Measurements from ENCODE around the gene EXOC6. TPM values are rescaled to one million over a fixed set of nuclear protein-coding genes. Genes with fewer than 3 reads are reported as not detected.

Gene EXOC6
- total RNA-seq, 4 donors from 2014 or later = 10.5 to 82.1 (median 31.7) TPM

DNA sequence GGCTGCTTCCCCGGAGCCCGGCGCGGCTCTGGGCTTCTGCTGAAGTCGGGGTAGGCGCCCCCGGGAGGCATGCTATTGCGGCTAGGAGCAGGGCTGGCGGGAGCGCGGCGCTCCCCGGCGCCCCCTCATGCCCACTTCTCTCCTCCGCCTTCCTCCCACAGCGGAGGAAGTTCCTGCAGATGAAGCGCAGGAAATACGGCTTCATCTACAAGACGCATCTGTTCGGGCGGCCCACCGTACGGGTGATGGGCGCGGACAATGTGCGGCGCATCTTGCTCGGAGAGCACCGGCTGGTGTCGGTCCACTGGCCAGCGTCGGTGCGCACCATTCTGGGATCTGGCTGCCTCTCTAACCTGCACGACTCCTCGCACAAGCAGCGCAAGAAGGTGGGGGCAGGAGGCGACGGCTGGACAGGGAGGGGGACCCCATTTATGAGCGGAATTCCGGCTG, 225.9 kb downstream of the EXOC6 start:
- Histone ChIP-seq H3K4me3 (peak overlapping the region in 3 of 4 donors; percentile 31 to 46 (median 39)), H3K27me3 (peaks cover 0 to 31% of the 10 kb centered on the region in 2 donors), H3K4me1 (peaks cover 0 to 36% (median 16%) of the 10 kb centered on the region in 4 donors), H3K9me3 (no peaks in the 10 kb centered on the region), H3K27ac (no peak overlapping the region), H3K36me3 (no peaks in the 10 kb centered on the region)
- TF ChIP-seq CTCF (IDR thresholded peaks at IDR 0.05) (no peak), POLR2A (IDR thresholded peaks at IDR 0.05) (no peak)
- DNase-seq = no peak

DNA sequence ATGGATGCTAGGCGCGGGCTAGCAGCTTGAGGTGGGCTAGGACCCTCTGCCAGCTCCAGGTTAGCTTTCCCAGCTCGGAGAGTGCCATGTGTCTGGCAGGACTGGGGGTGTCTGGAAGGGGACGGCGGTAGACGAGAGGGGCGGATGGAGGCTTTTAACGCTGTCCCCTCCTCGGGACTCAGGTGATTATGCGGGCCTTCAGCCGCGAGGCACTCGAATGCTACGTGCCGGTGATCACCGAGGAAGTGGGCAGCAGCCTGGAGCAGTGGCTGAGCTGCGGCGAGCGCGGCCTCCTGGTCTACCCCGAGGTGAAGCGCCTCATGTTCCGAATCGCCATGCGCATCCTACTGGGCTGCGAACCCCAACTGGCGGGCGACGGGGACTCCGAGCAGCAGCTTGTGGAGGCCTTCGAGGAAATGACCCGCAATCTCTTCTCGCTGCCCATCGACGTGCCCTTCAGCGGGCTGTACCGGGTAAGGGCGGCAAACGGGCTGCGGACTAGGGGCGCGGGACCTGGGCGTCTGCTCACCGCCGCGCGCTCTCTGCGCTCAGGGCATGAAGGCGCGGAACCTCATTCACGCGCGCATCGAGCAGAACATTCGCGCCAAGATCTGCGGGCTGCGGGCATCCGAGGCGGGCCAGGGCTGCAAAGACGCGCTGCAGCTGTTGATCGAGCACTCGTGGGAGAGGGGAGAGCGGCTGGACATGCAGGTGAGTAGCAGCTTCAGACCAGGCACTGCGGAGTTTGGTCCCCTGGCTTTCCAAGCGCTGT, 226.5 kb downstream of the EXOC6 start:
- H3K4me1 ChIP-seq = peaks cover 0 to 36% (median 16%) of the 10 kb centered on the region in 4 donors
- H3K4me3 ChIP-seq = peak overlapping the region in 1 of 4 donors; percentile 46
- TF ChIP-seq POLR2A (IDR thresholded peaks at IDR 0.05) (no peak), CTCF (IDR thresholded peaks at IDR 0.05) (no peak)
- H3K36me3 ChIP-seq = no peaks in the 10 kb centered on the region
- H3K27me3 ChIP-seq = peaks cover 0 to 31% of the 10 kb centered on the region in 2 donors
- no peaks in the 10 kb centered on the region for H3K9me3 ChIP-seq
- no peak for DNase-seq
- H3K27ac ChIP-seq = no peak overlapping the region

GRCh38 chr10:93075369-93076221, 227.3 kb downstream of the EXOC6 start:
- Histone ChIP-seq H3K4me3 (no peak overlapping the region), H3K4me1 (peaks cover 0 to 36% (median 16%) of the 10 kb centered on the region in 4 donors), H3K27me3 (peaks cover 0 to 31% of the 10 kb centered on the region in 2 donors), H3K27ac (no peak overlapping the region), H3K9me3 (no peaks in the 10 kb centered on the region), H3K36me3 (no peaks in the 10 kb centered on the region)
- no peak for DNase-seq
- TF ChIP-seq POLR2A (IDR thresholded peaks at IDR 0.05) = no peak
- TF ChIP-seq CTCF (IDR thresholded peaks at IDR 0.05) = no peak

DNA sequence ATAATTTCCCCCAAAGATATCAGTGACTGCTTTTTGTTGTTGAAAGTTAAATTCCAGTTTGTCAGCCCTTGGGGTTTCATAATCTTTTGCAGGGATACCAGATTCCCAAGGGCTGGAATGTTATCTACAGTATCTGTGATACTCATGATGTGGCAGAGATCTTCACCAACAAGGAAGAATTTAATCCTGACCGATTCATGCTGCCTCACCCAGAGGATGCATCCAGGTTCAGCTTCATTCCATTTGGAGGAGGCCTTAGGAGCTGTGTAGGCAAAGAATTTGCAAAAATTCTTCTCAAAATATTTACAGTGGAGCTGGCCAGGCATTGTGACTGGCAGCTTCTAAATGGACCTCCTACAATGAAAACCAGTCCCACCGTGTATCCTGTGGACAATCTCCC, 228.6 kb downstream of the EXOC6 start:
- H3K27me3 ChIP-seq = peaks cover 0 to 31% of the 10 kb centered on the region in 2 donors
- H3K27ac ChIP-seq = no peak overlapping the region
- peaks cover 0 to 32% (median 14%) of the 10 kb centered on the region in 4 donors for H3K4me1 ChIP-seq
- no peaks in the 10 kb centered on the region for H3K36me3 ChIP-seq
- no peaks in the 10 kb centered on the region for H3K9me3 ChIP-seq
- no peak for TF ChIP-seq POLR2A (IDR thresholded peaks at IDR 0.05)
- no peak for TF ChIP-seq CTCF (IDR thresholded peaks at IDR 0.05)
- no peak for DNase-seq
- H3K4me3 ChIP-seq = no peak overlapping the region

GRCh38 chr10:93077860-93078337, 229.6 kb downstream of the EXOC6 start:
- no peak overlapping the region for H3K4me3 ChIP-seq
- H3K27me3 ChIP-seq = peaks cover 0 to 26% of the 10 kb centered on the region in 2 donors
- no peak for TF ChIP-seq POLR2A (IDR thresholded peaks at IDR 0.05)
- TF ChIP-seq CTCF (IDR thresholded peaks at IDR 0.05) = no peak
- no peak overlapping the region for H3K27ac ChIP-seq
- peaks cover 0 to 23% (median 12%) of the 10 kb centered on the region in 4 donors for H3K4me1 ChIP-seq
- no peaks in the 10 kb centered on the region for H3K36me3 ChIP-seq
- H3K9me3 ChIP-seq = no peaks in the 10 kb centered on the region
- no peak for DNase-seq
